Fibroblast of lung (primary cell): ENCODE results near the gene UBTD1.

Source experiments
- CTCF ChIP-seq, 2 donors: IDR thresholded peaks in 1 of 2; conservative IDR thresholded peaks in 1 of 2; 1 replicate in 1 of 2; 2 replicates in 1 of 2; pipeline ENCODE4 v1.5.1; 2011 to 2012; ENCODE audit warnings: low read length in 2 of 2, control low read depth in 1 of 2, inconsistent platforms in 1 of 2, low read depth in 1 of 2, mild to moderate bottlenecking in 1 of 2
- EZH2 ChIP-seq: IDR thresholded peaks from 2 replicates; pipeline ENCODE4 v1.5.1; 2012; ENCODE audit warnings: low read length, control low read depth, mild to moderate bottlenecking; ENCODE audit errors: missing control alignments

DNA sequence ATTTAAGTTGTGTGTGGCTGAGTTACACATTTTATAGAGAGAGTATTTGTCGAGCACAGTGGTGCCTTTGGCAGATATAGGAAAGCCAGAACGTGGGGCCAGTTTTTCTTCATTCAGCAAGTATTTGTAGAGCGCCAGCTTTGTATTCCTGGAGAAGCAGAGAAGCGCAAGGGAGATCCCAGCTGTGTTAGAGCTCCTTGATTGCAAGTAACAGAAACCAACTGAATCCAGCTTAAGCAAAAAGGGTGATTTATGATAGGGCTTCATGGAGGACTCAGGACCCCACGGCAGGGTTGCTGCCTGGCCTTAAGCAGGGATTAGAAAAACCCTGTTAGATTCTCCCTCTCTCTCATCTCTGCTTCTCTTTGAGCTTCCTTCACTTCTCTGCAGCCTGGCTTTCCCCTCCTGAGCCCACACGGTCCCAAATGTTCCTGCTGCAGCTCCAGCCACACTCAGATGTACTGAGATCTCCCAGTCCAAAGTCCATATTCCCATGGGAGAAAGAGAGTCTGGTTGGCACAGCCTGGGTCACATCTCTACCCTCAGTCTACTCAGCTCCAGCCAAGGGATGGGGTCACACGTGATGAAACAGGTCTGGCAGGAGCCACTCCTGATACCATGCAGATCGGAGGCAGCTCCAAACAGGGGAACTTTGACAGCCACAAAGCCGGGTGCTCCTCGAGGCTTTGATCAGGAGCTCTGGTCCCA lies 16.7 kb downstream of the UBTD1 start:
- TF ChIP-seq CTCF (conservative IDR thresholded peaks at IDR 0.05 in 1 of 2, IDR thresholded peaks at IDR 0.05 in 1 of 2; ENCODE audit: low read depth in 1 of 2, low read length in 2 of 2) (no peak), EZH2 (no peak)
